Embryonic facial prominence (tissue), 1 donor: ENCODE results near the gene FAM81A.
"Not testable (repeated sequence)": the region's sequence is repeated elsewhere in the genome, so short reads cannot be mapped to it uniquely, and the experiment has no call there.

ENCODE experiments used
- DNase-seq: peaks from one replicate; pipeline ENCODE4 v3.0.0-alpha.2; 2016; ENCODE audit errors: extremely low spot score

The FAM81A gene

DNA sequence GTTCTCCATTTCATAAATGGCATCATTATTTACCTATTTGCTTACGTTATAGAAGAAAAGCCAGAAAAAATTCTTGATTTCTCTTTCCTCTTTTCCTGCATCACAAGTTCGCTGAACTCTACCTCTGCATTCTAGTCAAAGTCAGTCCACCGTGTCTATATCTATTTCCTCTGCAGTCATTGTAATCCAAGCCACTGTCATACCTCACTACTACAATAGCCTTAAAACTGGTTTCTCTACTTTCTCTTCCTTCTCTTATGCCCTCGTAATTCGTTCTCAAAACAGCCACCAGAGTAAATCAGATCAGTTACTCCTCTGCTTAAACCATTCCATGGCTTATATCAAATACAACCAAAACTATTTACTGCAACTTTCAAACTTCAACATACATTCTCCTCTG is 13.4 kb upstream of the FAM81A start:
- DNase-seq: no peak

DNA sequence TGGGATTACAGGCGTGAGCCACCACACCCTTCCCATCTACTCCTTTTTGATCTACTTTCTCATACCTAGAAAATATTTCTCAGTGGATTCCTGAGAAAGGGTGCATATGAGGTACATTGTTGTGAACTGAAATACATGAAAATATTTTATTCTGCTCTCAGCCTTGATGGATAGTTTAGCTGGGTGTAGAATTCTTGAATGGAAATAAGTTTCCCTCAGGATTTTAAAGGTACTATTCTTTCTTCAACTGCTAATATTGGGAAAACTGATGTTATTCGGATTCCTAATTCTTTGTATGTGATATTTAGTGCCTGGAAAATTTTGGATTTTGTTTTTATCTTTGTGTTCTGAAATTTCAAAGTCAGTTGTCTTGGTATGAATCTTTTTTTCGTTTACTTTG is 9.1 kb upstream of the FAM81A start:
- DNase-seq: not testable (repeated sequence)

DNA sequence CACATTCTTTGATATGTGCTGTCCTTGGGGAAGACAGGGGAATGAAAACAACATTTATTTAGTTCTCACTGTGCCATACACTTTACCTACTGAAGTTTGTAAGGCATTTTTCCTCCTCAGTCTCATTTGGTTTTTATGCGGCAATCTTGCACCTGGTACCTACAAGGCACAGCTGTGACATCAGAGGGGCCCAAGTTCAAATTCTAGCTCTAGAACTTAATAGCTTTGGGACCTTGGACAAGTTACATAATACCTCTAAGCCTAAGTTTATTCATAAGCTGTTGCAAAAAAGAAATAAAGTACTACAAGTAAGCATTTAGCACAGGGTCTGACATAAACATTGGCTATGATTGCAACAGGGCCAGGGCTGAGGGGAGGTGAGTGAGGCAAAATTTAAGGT is 5.6 kb upstream of the FAM81A start:
- DNase-seq: no peak

DNA sequence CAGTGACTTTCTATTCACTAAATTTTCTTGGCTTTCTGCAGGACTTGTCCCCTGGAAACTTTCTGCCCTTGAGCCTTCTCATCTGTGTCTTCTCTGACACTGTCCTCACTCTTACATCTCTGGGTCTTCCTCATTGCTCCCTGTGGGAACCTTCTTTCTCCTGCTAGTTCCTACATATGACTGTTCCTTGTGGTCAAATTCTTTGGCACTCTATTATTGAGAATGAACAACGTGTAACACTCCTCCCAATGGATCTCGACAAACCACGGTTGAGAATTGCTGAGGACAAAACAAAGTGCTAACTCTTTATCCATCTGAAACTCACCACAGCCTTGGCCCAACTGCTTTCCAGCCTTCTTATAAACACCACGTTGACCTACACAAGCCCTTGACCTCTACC is 3.5 kb upstream of the FAM81A start:
- no peak for DNase-seq

DNA sequence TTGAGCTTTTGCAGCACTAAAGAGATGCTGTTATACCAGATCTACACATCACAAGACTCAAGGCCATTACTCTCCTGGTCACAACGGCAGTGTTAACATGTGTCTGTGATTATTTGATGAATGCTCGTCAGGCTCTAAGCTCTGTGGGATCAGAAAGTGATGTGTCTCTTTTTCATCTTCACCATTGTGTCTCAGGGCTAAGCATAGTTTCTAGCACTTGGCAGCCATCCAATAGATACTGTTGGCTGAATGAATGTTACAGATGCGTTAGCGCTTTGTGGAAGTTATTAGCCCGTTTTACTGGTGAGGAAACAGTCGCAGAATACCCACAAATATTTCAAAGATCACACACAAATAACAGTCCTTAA is 1.2 kb upstream of the FAM81A start:
- DNase-seq: no peak

DNA sequence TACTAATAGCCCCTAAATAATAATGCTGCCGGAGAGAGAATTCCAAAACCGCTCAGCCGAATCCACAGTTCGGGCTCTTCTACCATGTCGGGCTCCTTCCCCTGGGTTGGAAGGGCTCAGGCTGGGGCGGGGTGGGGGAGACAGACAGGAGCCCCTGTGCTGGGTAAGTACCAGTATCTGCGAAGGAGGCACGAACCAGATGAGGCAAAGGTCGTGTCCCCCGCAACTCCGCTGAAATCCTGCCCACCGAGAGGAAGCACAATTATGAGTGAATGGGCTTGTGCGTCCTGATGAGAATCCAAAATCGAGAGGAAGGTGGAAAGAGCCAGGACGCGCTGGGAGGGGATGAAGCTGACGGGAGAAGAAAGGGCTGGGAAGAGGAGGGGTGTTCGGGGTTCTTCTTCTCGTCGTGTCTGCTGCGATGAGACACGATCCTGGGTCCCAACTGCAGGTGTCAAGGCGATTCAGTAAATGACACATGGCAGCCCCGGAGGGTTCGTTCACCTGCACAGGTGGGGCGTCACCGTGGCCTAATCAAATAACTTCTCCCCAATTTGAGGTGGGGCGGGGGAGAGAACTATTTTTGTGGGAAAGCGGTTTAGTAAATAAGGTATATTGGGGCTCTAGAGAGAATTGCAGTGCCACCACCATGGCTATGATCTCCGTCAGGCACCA is 707 bp upstream of the FAM81A start:
- DNase-seq: no peak

DNA sequence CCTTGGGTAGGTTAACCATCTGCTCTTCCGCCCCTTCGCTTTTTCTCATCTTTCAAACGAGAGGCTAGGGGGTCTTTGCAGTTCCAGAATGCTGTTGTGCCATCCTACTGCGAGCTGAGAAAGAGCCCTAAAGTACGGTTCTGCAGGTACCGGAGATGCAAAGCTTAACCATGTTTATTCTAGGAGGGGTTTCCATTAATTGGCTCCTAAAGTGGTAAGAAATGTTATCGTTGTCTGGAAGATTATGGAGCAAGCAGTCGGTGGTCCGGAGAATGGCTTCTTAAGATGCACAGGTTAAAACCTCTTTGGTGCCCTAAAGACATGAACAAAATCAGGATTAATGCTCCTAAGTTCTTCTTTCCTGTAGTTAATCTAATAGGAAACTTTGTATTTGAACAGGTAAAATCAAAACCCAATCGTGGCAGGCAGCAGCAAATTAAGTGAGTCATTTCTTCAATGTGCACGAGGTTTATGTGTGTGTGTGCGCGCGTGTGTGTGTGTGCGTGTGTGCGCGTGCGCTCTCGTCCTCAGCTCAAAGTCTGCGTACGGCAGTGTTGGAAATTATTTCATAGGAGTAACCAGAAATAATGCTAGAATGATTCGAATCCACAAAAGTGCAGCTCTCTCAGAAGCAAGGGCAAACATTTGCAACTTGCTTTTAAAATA is 772 bp downstream of the FAM81A start:
- DNase-seq: no peak

DNA sequence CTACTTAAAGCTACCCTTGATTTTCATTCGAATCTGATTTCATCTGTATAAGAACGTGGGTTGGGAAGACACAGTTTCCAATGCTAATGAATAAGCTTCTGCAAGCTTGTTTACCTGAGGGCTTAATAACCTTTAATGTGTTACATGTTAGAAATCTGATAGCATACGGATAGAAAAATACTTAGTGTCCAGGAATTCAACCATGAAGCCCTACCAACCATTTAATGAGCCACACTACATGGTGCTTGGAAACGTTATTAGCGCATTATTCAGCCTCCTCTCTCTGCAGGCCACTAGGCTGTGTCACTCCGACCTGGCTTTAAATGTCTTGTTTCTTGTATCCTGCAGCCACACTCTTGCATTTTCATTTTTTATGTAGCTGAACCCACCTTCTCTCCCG is 1.6 kb downstream of the FAM81A start:
- no peak for DNase-seq

DNA sequence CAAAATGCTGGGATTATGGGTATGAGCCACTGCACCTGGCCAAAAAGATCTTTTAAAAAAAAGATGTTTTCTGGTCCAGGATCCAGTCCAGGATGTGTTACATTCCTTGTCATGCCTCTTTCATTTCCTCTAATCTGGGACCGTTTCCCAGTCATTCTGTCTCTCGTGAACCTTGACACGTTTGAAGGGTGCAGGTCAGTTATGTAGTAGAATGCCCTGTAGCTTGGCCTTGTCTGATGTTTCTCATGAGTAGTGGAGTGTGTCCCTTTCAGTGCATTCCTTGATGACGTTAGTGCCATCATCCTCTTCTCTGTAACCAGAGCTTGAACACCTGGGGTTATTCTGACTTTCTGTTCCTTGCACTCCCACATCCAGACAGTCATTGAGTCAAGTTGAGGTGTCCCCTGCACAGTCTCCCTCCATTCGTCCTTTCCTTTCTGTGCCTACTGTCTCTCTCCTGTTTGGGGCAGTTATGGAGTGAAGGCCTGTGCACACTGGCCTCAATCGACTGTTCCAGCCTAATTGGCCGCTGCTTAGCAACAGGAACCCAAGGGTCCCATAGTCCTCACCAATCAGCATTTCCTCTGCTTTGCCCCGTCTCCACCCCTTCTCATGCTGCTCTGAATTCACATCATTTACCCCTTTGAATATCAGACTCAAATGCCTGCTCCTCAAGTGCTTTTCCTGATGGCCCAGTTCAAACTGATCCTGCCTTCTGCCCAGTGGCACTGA is 5.5 kb downstream of the FAM81A start:
- DNase-seq: no peak

DNA sequence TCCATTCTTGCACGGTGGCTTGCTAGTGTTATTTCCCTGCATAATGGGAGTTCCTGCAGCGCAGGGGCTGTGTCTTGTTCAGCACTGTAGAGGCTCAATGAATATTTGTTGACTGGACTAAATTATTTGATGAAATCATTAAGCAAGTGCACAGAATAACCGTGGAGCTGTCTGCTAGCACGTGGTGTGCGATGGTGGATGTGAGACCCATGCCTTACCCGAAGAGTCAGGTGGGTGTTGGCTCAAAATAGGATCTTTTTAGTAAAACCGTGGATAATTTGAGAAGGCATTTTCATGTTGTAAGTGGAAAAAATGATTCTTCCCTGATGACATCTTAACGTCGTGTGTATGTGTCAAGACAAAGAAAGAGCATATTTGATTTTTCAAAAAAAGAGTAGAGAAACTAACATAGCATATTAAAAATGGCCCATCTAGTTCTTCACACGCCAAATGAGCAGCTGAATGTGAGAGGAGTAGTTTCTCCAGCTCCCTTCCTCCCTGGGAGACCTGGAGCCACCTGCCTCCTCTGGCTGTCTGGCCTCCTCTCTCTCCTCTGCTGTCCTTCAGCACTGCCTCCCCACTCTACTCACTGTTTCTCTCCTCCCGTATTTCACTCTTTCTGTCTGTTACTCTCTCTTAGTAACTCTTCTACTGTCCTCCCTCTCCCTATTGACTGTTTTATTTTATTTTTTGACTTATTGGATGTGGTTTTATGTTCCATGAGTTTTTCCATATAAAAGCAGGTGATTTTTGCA is 6.3 kb downstream of the FAM81A start:
- no peak for DNase-seq

DNA sequence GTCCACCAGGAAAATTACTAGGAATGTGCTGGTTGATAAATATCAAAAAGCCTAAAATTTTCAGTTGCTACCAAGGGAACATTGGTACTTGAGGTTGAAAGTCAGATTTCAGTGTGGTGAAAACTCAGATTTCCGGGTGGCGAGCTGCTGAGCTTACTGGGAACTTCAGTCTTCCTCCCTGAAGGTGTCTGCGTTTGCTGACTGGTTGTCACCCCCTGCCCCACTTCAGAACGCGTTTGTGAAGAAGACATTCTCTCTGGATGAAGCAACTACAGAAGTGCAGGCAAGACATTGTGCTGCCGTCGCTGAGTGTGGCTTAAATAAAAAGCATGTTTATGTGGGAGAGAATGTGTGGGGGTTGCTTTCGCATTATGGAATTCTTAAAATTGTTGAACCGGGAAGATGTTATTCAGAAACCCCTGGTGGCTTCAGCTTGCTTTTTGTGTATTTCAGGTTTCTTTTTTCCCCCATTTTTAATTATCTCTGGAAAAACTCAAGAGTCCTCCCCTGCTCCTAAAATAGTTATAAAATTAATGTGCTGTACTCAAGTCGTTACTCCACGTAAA is 7.1 kb downstream of the FAM81A start:
- DNase-seq: no peak

DNA sequence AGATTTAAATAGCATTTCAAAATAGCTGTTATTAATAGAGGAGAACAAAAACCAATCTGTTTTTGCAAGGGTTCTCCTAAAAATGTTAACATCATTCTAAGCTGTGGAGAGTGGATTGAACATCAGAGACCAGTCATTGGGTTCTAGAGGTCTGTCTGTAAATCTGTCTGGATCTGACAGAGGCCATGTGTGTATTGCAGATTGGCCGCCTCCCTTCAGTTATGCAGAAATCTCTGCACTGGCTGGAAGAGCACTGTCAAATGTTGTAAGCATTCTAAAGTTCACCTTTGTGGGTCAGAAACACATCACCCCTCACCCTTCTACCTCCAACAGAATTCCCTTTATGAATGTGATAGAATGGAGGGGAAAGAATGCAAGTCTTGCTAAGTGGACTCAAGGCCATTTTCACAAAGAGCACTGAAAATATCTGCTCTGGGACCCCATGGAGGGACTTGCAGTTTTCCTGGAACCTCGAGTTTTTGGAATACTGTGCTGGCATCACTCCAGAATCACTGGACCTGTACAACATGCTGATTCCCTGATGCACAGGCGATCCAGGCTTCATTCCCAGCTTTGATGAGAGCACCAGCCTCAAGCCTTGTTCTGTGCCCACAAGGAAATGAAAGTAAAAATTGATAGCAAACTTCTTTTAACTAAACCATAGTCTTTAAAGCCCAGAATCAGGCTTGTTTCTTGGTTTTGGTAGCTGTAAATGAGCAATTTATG is 8.4 kb downstream of the FAM81A start:
- no peak for DNase-seq

DNA sequence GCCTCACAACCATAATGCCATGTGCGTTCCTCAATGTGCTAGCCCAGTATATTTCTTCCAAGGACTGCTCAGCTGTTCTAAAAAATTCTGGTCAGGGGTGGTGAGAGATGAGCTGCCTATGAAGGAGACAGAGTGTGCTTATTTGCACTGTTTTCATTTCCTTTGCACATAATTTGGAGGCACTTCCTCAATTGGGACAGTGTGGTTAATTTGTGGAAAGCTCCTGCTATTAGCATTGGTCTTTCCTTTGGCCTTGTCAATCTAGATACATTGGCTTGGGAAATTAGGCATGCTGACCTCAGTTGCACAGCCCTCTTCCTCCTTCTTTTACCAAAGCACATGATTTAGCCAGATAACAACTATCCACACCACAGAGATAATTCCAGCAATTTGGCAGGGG is 9.4 kb downstream of the FAM81A start:
- no peak for DNase-seq

DNA sequence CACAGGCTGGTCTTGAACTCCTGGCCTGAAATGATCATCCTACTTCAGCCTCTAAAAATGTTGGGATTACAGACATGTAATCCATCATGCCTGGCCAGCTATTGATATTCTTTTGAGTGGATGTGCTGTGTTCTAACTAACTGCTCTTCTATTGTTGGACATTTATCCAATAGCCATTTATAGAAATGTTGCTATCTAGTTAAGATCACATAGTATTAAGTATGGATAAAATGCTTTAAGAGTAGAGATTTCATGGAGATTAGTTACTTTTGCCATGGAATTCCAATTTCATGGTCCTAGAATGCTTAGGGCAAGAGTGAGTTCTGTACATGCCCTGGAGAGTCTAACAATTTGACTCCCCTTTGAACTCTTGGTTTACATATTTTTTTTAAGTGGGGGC is 10.9 kb downstream of the FAM81A start:
- DNase-seq: no peak

DNA sequence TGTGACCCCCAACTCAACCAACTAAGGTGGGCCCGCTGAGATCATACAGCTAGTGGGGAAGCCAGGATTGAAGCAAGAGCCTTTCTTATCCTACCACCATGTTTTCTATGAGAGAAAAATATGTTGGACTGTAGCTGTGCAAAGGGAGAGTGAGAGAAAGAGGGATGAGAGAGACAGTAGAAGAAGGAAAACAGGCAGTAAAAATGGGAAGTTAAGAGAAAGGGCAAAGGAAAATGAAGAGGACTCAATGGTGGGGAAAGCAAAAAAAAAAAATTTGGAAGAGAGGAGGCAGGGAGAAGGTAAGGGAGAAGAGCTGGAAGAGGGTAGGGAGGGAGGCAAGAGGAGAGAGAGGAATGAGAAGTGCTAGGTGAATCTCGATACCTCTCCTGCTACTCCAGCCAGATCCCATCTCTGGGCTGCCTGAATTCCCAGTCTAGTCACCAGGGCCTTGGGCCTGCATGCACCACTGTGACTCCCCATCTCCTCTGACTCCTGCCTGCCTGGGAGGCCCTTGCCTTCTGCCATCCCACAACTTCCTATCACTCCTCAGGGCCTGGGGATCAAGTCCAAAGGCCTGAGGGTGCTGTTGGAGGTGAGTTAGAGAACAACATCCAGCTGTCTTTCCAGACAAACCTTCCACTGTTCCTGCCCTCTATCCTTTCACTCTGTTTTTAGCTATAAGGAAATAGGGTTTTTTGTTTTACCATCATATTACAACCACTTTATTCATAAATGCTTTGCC is 15.7 kb downstream of the FAM81A start:
- no peak for DNase-seq

DNA sequence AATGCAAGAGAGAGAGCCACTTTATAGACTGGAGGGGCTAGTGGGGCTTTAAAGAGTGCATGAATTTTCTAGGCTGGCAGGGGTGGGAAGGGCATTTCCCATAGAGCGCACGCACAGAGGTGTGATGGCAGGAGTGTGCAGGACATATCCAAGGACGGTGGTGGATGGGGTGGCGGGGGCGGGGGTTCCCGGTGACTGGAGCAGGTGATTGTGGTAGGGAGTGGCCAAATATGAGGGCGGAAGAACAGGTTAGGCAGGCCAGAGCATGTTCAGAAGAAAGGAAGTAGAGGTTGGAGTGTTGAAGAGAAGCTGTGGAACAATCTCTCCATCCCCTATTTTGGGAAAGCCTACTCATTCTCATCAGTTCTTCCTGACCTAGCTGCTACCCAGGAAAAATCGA is 18.1 kb downstream of the FAM81A start:
- DNase-seq: no peak

DNA sequence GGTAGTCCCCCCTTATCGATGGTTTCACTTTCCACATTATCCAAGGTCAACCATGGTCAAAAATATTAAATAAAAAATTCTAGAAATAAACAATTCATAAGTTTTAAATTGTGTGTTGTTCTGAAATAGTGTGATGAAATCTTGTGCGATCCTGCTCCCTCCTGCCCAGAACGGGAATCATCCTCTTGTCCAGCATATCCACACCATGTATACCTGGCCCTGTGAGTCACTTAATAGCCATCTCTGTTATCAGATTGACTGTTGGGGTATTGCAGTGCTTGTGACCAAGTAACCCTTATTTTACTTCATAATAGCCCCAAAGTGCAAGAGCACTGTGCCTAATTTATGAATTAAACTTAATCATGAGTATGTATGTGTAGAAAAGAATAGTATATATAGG is 19.1 kb downstream of the FAM81A start:
- no peak for DNase-seq

DNA sequence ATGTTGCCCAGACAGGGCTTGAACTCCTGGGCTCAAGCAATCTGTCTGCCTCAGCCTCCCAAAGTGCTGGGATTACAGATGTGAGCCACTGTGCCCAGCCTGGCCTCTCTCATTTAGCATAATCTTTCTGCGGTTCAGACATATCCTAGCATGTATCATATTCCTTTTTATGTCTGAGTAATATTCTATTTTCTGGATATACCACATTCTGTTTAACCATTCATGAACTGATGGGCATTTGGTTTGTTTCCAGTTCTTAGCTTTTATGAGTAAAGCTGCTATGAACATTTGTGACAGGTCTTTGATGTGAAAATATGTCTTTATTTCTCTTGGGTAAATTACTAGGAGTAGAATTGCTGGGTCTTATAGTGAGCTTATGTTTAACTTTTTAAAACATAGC is 23.5 kb downstream of the FAM81A start:
- no peak for DNase-seq

DNA sequence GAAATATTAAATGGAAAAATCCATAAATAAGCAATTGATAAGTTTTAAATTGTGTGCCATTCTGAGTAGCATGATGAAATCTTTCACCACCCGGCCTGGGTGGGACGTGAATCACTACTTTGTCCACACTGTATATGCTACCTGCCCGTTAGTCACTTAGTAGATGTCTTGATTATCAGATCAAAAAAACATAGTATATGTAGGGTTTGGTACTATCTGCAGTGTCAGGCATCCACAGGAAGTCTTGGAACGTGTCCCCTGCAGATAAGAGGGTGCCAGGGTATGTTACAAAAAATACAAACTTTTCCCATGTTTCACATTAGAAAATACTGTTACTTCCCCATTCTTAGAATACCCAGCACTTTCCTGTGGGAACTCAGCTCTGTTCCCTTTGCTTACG is 35.2 kb downstream of the FAM81A start:
- no peak for DNase-seq

DNA sequence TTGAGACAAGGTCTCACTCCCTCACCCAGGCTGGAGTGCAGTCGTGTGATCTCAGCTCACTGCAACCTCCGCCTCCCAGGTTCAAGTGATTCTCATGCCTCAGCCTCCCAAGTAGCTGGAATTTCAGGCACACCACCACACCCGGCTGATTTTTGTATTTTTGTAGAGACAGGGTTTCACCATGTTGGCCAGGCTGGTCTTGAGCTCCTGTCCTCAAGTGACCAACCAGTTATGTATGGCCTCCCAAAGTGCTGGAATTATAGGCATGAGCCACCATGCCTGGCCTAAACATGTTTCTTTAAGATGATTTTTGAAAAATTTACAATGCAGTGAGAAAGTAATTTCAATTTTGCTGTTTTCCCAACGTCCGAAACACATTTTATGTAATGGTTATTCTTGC is 37.2 kb downstream of the FAM81A start:
- DNase-seq: not testable (repeated sequence)

DNA sequence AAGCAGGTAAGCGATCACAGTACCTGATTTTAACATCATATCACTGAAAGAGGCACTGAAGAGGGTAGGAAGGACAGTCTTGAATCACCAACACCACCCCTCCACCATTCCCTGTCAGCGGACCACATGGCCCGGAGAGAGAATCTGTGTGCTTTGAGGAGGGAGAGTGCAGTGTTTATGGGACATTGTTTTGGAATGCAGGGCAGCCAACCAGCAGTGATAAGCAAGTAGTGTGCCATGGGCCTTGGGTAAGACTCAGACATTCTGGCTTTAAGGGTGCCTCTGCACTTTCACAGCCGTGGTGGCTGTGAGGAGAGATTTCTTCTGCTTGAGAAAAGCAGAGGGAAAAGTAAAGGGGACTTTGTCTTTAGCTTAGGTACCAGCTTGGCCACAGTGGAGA is 46.4 kb downstream of the FAM81A start:
- no peak for DNase-seq
